Liver (tissue), 9 donors: Measurements from ENCODE around the gene ARSD. TPM values are rescaled to one million over a fixed set of nuclear protein-coding genes. Genes with fewer than 3 reads are reported as not detected.

Source experiments
- DNase-seq: peaks from one replicate; pipeline ENCODE4 v3.0.0-alpha.2; 2017; ENCODE audit warnings: low spot score
- H3K27ac ChIP-seq, 2 donors: one replicate each; pipeline ENCODE4 v1.7.0; 2013; ENCODE audit warnings: inconsistent platforms in 2 of 2, low read length in 2 of 2, control low read depth in 1 of 2, low read depth in 1 of 2, mild to moderate bottlenecking in 1 of 2
- H3K27me3 ChIP-seq, 4 donors: one replicate each; pipeline versions ENCODE4 v1.6.1 to v1.7.0; 2013; ENCODE audit warnings: low read length in 3 of 4, inconsistent platforms in 1 of 4, mild to moderate bottlenecking in 1 of 4, moderate library complexity in 1 of 4; ENCODE audit not compliant: control insufficient read depth in 4 of 4, insufficient read depth in 4 of 4
- H3K36me3 ChIP-seq, 4 donors: one replicate each; pipeline versions ENCODE4 v1.6.1 to v1.7.0; 2013; ENCODE audit warnings: low read length in 3 of 4, mild to moderate bottlenecking in 3 of 4, low read depth in 1 of 4, moderate library complexity in 1 of 4; ENCODE audit not compliant: control insufficient read depth in 4 of 4, insufficient read depth in 3 of 4
- H3K4me1 ChIP-seq, 4 donors: one replicate each; pipeline versions ENCODE4 v1.6.1 to v1.7.0; 2013; ENCODE audit warnings: low read length in 3 of 4, mild to moderate bottlenecking in 3 of 4, moderate library complexity in 1 of 4; ENCODE audit not compliant: control insufficient read depth in 4 of 4, insufficient read depth in 4 of 4
- H3K4me3 ChIP-seq, 3 donors: one replicate each; pipeline versions ENCODE4 v1.6.1 to v1.7.0; 2013; ENCODE audit warnings: low read length in 3 of 3, control low read depth in 1 of 3, low read depth in 1 of 3, mild to moderate bottlenecking in 1 of 3
- H3K9ac ChIP-seq, 2 donors: one replicate each; pipeline ENCODE4 v1.7.0; 2013; ENCODE audit warnings: low read length in 2 of 2, mild to moderate bottlenecking in 2 of 2, moderate library complexity in 2 of 2, control low read depth in 1 of 2, low read depth in 1 of 2
- H3K9me3 ChIP-seq, 4 donors: one replicate each; pipeline versions ENCODE4 v1.6.1 to v1.7.0; 2013; ENCODE audit warnings: low read length in 3 of 4; ENCODE audit not compliant: control insufficient read depth in 4 of 4
- EGR1 ChIP-seq, 2 donors: IDR thresholded peaks; 2 replicates each; pipeline ENCODE4 v1.6.1; 2016 to 2018; ENCODE audit warnings: antibody characterized with exemption in 2 of 2, low read depth in 2 of 2
- FOXA1 ChIP-seq: IDR thresholded peaks from 2 replicates; pipeline ENCODE4 v1.6.1; 2016; ENCODE audit warnings: antibody characterized with exemption
- FOXA2 ChIP-seq: IDR thresholded peaks from 2 replicates; pipeline ENCODE4 v1.6.1; 2016; ENCODE audit warnings: antibody characterized with exemption
- GABPA ChIP-seq, 2 donors: IDR thresholded peaks in 1 of 2; conservative IDR thresholded peaks in 1 of 2; 2 replicates each; pipeline ENCODE4 v1.6.1; 2016; ENCODE audit warnings: antibody characterized with exemption in 2 of 2, mild to moderate bottlenecking in 1 of 2, moderate library complexity in 1 of 2
- HNF4A ChIP-seq, 2 donors: conservative IDR thresholded peaks; 2 replicates each; pipeline ENCODE4 v1.6.1; 2016; ENCODE audit warnings: antibody characterized with exemption in 2 of 2, mild to moderate bottlenecking in 2 of 2
- HNF4G ChIP-seq: IDR thresholded peaks from 2 replicates; pipeline ENCODE4 v1.6.1; 2016; ENCODE audit warnings: antibody characterized with exemption
- JUND ChIP-seq, 2 donors: IDR thresholded peaks; 2 replicates each; pipeline ENCODE4 v1.6.1; 2016; ENCODE audit warnings: antibody characterized with exemption in 2 of 2
- MAX ChIP-seq: IDR thresholded peaks from 2 replicates; pipeline ENCODE4 v1.6.1; 2016; ENCODE audit warnings: antibody characterized with exemption
- NR2F2 ChIP-seq: IDR thresholded peaks from 2 replicates; pipeline ENCODE4 v1.6.1; 2016; ENCODE audit warnings: antibody characterized with exemption
- RAD21 ChIP-seq, 2 donors: IDR thresholded peaks; 2 replicates each; pipeline ENCODE4 v1.6.1; 2016; ENCODE audit warnings: antibody characterized with exemption in 2 of 2, mild to moderate bottlenecking in 2 of 2
- REST ChIP-seq: IDR thresholded peaks from 2 replicates; pipeline ENCODE4 v1.6.1; 2016; ENCODE audit warnings: antibody characterized with exemption, mild to moderate bottlenecking
- RXRA ChIP-seq, 2 donors: IDR thresholded peaks; 2 replicates each; pipeline ENCODE4 v1.6.1; 2017 to 2018; ENCODE audit warnings: antibody characterized with exemption in 2 of 2, mild to moderate bottlenecking in 1 of 2
- SP1 ChIP-seq: IDR thresholded peaks from 2 replicates; pipeline ENCODE4 v1.6.1; 2018; ENCODE audit warnings: antibody characterized with exemption, mild to moderate bottlenecking
- WGBS: extraction: QIAGEN DNeasy Blood & Tissue Kit; methylation state at CpG from one replicate; pipeline ENCODE4 v1.1.7; 2013; 5-methylcytosine and 5-hydroxymethylcytosine counted together
- polyA plus RNA-seq, 2 donors: library from polyadenylated mRNA; stranded (reverse) in 1 of 2; unstranded in 1 of 2; fragments of 200-250 nt in 1 of 2; fragments of >200 nt in 1 of 2; fragmentation: Nextera tagmentation in 1 of 2; extraction: Ambion mirVana in 1 of 2; gene quantifications; one replicate each; pipeline versions ENCODE4 v1.2.1 to v1.2.3, GENCODE V29; 2013 to 2015
- total RNA-seq, 2 donors: library from RNA; depleted of rRNA; stranded (reverse); fragments of >200 nt; gene quantifications; one replicate each; pipeline ENCODE4 v1.2.3, GENCODE V29; 2014
- TF ChIP-seq, protein P1 (sequence below): IDR thresholded peaks from 2 replicates; pipeline ENCODE4 v1.6.1; 2016; ENCODE audit warnings: antibody characterized with exemption
- TF ChIP-seq, protein P2 (sequence below): IDR thresholded peaks from 2 replicates; pipeline ENCODE4 v1.6.1; 2016; ENCODE audit warnings: antibody characterized with exemption
- donor health status: healthy.
- donor health status: healthy.
- donor health status: healthy.
- donor health status: healthy.
- donor health status: healthy.

The ARSD gene
- total and polyA plus RNA-seq, 4 donors = 11.3 to 42.4 (median 19.5) TPM

DNA sequence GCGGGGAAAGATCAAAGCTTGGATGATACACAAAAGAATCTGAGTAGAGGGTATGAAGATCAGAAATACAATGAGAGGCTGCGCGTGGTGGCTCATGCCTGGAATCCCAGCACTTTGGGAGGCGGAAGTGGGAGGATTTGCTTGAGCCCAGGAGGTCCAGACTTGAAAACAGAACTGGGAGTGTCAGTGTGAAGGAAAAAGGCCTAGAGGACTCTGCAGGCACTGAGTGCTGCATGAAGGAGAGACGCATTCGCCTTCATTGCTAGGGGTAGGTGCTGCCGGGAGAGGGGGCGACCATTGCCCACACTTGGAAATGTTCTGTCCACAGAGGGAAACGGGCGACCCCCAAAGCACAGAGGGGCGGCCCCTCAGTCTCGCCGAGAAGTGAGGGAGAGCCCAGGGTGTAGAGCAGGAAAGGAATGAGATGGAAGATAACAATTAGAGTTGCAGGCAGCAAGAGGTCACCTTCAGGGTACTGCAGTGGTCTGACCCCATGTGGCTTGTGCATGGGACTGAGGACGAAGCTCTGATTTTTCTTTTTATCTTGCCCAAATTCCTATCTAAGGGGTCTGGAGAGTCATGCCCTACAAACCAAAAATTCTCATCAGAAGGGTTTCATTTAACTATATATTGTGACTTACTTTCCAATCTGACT lies 31.8 kb upstream of the ARSD start:
- Histone ChIP-seq H3K9ac (no peak overlapping the region), H3K4me3 (no peak overlapping the region), H3K27ac (no peak overlapping the region), H3K9me3 (no peaks in the 10 kb centered on the region), H3K36me3 (peaks cover 0 to 20% (median 14%) of the 10 kb centered on the region in 4 donors), H3K27me3 (no peaks in the 10 kb centered on the region), H3K4me1 (peaks cover 0 to 24% (median 18%) of the 10 kb centered on the region in 4 donors)
- 91% methylated on average over 14 of the region's 14 CpGs for WGBS
- no peak for DNase-seq
- TF ChIP-seq EGR1 (IDR thresholded peaks at IDR 0.05; ENCODE audit: low read depth in 2 of 2) (no peak), MAX (no peak)

DNA sequence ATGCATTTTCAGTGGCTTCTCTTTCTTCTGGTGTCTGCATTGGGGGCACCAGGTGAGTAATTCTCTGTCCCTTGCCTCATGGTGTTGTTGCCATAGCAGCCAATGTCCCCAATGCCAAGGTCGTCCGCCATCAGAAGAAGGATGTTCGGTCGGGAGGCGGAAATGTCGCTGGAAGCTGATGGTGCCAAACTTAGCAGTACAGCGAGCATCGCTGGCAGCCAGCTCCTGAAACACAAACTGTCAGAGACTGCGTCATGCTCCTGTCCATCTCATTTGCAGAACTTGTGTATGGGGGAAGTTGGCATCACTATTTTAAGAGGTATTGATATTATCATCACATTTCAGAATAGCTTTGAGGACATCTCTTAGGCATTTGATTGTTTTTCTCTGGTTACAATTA lies 29.1 kb upstream of the ARSD start:
- no peak for DNase-seq
- Histone ChIP-seq H3K36me3 (peaks cover 0 to 38% (median 22%) of the 10 kb centered on the region in 4 donors), H3K27ac (no peak overlapping the region), H3K4me1 (peaks cover 0 to 15% (median 12%) of the 10 kb centered on the region in 4 donors), H3K27me3 (no peaks in the 10 kb centered on the region), H3K9me3 (no peaks in the 10 kb centered on the region), H3K9ac (no peak overlapping the region), H3K4me3 (no peak overlapping the region)
- 86% methylated on average over 9 of the region's 9 CpGs for WGBS
- TF ChIP-seq GABPA (IDR thresholded peaks at IDR 0.05 in 1 of 2, conservative IDR thresholded peaks at IDR 0.05 in 1 of 2) = no peak

GRCh38 chrX:2955838-2956237 lies 26.7 kb upstream of the ARSD start:
- Histone ChIP-seq H3K36me3 (peaks cover 0 to 57% (median 28%) of the 10 kb centered on the region in 4 donors), H3K27me3 (no peaks in the 10 kb centered on the region), H3K27ac (peak overlapping the region in 1 of 2 donors; percentile 7), H3K9me3 (no peaks in the 10 kb centered on the region), H3K4me3 (no peak overlapping the region), H3K9ac (no peak overlapping the region), H3K4me1 (peaks cover 0 to 3% (median 0%) of the 10 kb centered on the region in 4 donors)
- TF ChIP-seq HNF4A (conservative IDR thresholded peaks at IDR 0.05) = peak; percentile 53 to 72
- peak in 1 of 2 donors; percentile 13 for TF ChIP-seq RXRA (IDR thresholded peaks at IDR 0.05)
- no peak for TF ChIP-seq FOXA1
- no peak for DNase-seq
- WGBS = 82% methylated on average over 4 of the region's 4 CpGs

- 98% methylated on average over 10 of the region's 10 CpGs for WGBS
- Histone ChIP-seq H3K9me3 (no peaks in the 10 kb centered on the region), H3K36me3 (peaks cover 0 to 60% (median 30%) of the 10 kb centered on the region in 4 donors), H3K4me1 (peaks cover 0 to 3% (median 0%) of the 10 kb centered on the region in 4 donors), H3K27me3 (no peaks in the 10 kb centered on the region), H3K4me3 (no peak overlapping the region), H3K27ac (no peak overlapping the region), H3K9ac (no peak overlapping the region)
- no peak for DNase-seq
- TF ChIP-seq, protein P1, sequence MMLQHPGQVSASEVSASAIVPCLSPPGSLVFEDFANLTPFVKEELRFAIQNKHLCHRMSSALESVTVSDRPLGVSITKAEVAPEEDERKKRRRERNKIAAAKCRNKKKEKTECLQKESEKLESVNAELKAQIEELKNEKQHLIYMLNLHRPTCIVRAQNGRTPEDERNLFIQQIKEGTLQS = no peak
- TF ChIP-seq NR2F2 = no peak
- no peak for TF ChIP-seq GABPA (IDR thresholded peaks at IDR 0.05 in 1 of 2, conservative IDR thresholded peaks at IDR 0.05 in 1 of 2)
- TF ChIP-seq RXRA (IDR thresholded peaks at IDR 0.05) = no peak
- no peak for TF ChIP-seq MAX
- no peak for TF ChIP-seq HNF4G
- no peak for TF ChIP-seq JUND (IDR thresholded peaks at IDR 0.05)
- no peak for TF ChIP-seq RAD21 (IDR thresholded peaks at IDR 0.05)
- TF ChIP-seq FOXA1 = no peak
- no peak for TF ChIP-seq FOXA2
- no peak for TF ChIP-seq REST
- no peak for TF ChIP-seq SP1
- TF ChIP-seq HNF4A (conservative IDR thresholded peaks at IDR 0.05) = no peak
- no peak for TF ChIP-seq EGR1 (IDR thresholded peaks at IDR 0.05; ENCODE audit: low read depth in 2 of 2)
- TF ChIP-seq, protein P2, sequence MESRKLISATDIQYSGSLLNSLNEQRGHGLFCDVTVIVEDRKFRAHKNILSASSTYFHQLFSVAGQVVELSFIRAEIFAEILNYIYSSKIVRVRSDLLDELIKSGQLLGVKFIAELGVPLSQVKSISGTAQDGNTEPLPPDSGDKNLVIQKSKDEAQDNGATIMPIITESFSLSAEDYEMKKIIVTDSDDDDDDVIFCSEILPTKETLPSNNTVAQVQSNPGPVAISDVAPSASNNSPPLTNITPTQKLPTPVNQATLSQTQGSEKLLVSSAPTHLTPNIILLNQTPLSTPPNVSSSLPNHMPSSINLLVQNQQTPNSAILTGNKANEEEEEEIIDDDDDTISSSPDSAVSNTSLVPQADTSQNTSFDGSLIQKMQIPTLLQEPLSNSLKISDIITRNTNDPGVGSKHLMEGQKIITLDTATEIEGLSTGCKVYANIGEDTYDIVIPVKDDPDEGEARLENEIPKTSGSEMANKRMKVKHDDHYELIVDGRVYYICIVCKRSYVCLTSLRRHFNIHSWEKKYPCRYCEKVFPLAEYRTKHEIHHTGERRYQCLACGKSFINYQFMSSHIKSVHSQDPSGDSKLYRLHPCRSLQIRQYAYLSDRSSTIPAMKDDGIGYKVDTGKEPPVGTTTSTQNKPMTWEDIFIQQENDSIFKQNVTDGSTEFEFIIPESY = no peak
Observed at GRCh38 chrX:2955281-2955680, 26.1 kb upstream of the ARSD start.
